Hepatic stellate cell (primary cell): ENCODE measurements around the gene RECQL.
A peak's percentile ranks its signal among the peaks of the same experiment; 100 is the strongest.

Experiments
- DNase-seq: peaks from one replicate; pipeline ENCODE4 v3.0.0; 2011; ENCODE audit warnings: low spot score

RECQL gene, protein sequence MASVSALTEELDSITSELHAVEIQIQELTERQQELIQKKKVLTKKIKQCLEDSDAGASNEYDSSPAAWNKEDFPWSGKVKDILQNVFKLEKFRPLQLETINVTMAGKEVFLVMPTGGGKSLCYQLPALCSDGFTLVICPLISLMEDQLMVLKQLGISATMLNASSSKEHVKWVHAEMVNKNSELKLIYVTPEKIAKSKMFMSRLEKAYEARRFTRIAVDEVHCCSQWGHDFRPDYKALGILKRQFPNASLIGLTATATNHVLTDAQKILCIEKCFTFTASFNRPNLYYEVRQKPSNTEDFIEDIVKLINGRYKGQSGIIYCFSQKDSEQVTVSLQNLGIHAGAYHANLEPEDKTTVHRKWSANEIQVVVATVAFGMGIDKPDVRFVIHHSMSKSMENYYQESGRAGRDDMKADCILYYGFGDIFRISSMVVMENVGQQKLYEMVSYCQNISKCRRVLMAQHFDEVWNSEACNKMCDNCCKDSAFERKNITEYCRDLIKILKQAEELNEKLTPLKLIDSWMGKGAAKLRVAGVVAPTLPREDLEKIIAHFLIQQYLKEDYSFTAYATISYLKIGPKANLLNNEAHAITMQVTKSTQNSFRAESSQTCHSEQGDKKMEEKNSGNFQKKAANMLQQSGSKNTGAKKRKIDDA

DNA sequence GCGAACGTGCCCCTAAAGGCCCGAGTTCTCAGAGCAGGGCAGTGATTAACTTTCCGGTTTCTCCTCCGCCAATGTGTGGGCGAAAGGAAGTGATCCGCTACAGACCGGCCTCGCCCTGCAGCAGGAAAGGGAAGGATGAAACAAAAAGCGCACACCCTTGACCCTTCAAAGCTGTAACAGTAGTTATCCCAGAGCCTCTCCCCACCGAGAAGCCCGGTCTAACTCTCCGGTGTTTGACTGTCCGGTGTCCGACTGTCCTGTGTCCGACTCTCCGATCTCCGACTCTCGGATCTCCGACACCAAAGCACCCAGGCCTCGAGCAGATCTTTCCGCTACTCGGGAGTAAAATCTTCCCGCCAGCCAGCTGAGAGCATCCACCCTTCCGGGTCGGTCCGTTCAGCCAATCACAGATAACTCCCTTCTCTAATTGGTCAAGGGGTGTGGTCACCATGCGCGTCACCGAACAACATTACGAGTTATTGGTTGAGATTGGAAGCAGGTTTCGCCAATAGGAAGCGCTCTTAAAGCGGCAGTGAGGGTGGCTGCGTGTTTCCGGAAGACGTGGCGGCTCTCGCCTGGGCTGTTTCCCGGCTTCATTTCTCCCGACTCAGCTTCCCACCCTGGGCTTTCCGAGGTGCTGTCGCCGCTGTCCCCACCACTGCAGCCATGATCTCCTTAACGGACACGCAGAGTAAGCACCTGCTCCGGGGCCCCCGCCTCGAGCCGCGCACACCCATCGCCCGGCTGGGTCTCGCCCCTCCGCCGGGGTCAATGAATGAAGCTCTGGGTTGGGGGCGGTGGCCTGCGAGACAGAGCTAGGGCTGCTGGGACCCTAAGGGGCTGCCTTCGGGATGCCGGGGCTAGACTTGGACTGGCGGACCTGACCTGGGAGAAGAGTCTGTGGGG, at the start of gene RECQL, which contains the start of gene GOLT1B:
TSS of gene RECQL (minus strand) at position 378 of the 906 bp plus-strand sequence. CDS start 2,065 bp downstream, outside the sequence.
TSS of gene GOLT1B (plus strand) at position 532 of the 906 bp plus-strand sequence. CDS start at position 667, 135 bp downstream.
- DNase-seq, result peak; percentile 93

- no peak for DNase-seq
These were observed 46.0 kb upstream of the RECQL start for GRCh38 chr12:21547437-21547836.

GRCh38 chr12:21546716-21547115, 45.3 kb upstream of the RECQL start:
- DNase-seq, result peak; percentile 7

DNA sequence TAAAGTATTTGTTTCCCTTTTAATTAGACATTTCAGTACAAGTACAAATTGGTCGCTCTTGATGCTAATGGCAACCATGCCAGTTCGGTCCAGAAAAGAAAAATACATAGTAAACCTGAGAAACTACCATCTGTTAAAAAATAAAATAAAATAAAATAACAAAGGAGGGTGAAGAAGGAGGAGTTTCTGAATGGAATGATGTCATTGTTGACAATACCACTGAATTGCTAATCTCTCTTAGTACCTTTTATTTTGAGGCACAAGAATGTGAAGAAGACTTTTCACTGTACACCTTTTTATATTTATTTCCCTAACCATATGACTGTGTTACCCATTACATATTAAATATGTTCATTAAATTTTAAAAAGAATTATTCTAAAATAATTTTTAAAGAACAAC, 44.1 kb upstream of the RECQL start:
- DNase-seq, result no peak

GRCh38 chr12:21543151-21543550, 41.7 kb upstream of the RECQL start:
- DNase-seq, result no peak

DNA sequence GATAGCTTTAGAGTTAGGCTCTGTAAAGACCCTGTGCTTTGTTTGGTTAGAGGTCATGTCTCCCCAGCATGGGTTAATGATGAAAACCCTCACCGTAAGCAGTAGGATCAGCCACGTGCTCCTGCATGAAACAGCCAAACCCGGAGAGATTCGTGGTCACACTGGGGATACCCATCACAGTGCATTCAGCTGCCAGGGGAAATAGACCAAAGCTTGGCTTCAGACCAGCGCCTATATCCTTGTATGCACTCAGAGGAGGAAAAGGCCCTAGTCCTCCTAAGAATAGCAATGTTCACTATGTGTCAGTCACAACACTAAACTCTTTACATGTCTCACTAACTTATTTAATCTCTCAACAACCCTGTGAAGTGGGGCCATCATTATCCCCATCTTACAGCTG, 41.0 kb upstream of the RECQL start:
- no peak for DNase-seq

DNA sequence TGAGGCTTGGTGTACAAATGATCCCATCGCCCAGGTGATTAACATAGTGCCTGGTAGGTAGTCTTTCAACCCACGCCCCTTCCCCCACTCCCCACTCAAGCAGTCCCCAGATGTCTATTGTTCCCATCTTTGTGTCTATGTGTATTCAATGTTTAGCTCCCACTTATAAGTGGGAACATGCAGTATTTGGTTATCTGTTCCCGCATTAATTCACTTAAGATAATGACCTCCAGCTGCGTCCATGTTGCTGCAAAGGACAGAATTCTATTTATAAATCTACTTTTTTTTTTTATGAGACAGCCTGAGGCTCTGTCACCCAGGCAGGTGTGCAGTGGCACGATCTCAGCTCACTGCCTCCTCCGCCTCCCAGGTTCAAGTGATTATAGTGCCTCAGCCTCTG, 40.3 kb upstream of the RECQL start:
- no peak for DNase-seq

DNA sequence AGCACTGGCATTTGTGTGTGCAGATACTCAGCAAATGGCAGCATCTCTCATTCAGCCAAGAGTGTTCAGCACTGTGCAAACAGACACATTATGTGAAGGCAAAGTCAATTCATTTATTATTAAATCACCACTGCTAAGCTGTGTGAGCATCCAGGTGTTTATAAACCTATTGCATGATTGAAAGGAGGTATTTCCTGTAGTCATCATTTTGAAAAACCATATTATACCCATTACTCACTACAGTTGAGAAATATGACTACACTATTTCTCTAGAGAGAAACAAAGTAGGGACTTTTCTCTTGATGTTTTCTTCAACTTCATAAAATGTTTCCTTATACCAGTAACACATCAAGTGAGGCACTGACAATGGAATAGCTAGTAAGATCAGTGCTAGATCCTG, 38.4 kb upstream of the RECQL start:
- no peak for DNase-seq

GRCh38 chr12:21538061-21538653, 36.7 kb upstream of the RECQL start:
- no peak for DNase-seq

- DNase-seq, result no peak
These were observed 28.0 kb upstream of the RECQL start for GRCh38 chr12:21529456-21529855.

GRCh38 chr12:21528953-21529352, 27.5 kb upstream of the RECQL start:
- DNase-seq, result no peak

DNA sequence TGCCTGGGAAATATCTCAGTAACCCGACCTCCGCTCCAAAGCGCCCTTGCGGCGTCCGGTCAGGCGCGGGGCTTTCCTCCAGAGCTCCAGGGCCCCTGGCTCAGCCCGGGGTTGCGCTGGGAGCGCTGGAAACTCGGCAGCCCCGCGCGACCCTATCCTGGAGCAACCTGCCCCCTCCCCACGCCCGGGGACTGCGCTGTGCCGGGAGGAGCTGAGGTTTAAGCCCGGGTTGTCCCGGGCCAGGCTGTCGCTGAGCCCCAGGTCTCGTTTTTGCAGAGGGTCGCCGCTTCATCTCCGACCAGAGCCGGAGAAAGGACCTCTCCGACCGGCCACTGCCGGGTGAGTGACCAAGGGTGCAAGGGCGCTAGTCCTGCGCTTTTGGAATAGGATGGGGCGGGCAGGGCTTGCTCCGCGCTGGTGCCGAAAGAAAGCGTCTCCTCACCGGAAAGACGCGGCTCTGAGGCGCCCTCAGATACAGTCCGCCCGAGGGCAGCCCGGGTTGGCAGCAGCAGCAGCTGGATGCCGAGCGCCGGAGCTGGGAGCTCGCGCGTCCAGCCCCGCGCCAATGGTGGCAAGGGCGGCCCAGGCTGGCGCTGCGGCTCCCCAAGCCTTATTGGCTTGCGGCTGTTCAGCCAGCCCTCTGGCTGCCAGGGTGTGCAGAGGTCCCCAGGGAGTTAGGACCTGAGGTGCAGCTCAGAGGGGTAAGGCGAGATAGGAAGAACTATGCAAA, 26.2 kb upstream of the RECQL start:
- peak; percentile 40 for DNase-seq

DNA sequence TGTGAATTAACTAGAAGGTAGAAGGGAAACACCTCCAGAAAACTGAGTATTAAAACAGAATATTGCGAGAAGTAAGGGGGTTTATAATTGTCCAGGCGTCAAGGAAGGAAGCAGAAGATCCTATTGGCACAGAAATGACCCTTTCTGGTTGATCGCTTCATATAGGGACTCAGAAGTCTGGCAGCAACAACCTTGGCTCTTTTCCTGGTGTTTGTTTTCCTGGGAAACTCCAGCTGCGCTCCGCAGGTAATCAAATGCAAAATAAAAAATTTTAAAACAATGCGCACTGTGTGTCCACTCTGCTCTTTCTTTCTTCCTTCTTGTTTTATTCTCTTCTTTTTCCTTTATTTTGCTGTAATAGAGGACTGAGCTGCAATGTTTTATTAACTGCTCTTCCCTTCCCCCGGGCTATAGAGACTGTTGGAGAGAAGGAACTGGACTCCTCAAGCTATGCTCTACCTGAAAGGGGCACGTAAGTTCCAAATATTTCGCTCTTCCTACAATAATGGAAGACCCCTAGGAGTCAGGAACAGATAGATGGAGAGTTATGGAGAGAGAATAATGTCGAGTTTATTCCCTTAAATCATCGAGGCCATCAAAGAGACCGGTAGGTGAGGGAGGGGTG, 25.4 kb upstream of the RECQL start:
- DNase-seq, result no peak

- DNase-seq, result no peak
These were observed 24.6 kb upstream of the RECQL start, which contains the start of gene SPX for GRCh38 chr12:21526053-21526452. Gene SPX (plus strand): TSS chr12:21526296. CDS start chr12:21526473, 177 bp downstream.

DNA sequence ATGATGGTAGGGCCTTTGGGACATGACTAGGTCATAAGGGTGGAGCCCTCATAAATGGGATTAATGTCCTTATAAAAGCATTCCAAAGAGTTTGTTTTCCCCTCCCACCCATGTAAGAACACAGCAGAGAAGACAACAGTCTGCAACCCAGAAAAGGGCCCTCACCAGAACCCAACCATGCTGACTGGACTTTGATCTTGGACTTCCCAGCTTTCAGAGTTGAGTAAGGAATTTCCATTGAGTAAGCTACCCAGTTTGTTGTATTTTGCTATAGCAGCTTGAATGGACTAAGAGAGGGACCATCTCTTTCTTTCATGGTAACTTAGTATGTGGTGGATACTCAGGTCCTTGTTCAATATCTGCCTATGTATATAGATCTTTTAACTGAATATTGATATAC, 21.7 kb upstream of the RECQL start:
- no peak for DNase-seq

DNA sequence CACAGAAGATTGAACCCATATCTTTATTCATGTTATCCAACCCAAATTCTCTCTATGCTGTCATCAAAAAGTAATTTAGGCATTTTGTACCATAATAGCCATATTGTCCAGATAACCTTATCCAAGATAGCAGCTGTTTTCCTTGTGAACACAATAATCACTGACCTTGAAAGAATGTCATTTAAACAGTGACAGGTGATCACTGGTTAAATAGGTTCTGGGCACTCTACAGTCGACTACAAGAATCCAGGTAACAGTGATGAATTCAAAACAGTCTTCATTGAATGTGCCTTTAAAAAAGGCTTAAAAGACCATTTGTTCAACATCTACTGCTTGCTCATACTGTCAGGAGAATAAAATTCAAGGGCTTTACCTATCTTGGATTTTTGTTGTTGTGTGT, 20.1 kb upstream of the RECQL start:
- DNase-seq, result no peak

GRCh38 chr12:21518451-21518850, 17.0 kb upstream of the RECQL start:
- no peak for DNase-seq

DNA sequence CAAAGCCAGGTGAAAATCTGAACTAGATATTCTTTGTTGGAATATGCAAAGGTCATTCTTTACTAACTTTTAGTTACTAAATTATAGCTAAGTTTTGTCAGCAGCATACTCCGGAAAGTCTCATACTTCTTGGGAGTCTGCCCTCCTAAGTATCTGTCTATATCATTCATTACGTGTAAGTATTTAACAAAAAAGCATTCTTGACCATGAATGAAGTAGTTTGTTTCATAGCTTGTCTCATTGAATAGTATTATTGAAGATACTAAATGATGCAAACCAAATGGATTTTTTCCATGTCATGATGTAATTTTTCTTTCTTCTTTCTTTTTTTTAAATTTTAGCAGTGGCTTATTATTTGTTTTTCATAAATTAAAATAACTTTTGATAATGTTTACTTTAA, 14.8 kb upstream of the RECQL start:
- no peak for DNase-seq

DNA sequence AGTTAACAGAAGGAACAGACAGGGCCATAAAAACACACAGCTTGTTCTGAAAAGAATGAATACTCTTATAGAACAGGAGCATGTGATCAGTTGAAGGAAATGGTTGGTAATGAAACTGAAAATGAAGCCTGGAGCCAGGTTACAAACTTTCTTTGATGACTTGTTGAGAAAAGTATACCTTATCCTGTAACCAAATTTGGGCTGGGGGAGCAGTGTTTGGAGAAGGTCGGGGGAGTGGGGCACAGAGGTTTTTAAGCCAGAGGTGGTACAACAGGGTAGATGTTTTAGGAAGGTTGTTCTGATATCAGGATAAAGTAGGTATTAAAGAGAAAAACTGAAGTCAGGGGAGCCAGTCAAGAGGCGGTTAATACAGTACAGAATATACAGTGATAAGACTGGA, 8.3 kb upstream of the RECQL start:
- DNase-seq, result no peak

DNA sequence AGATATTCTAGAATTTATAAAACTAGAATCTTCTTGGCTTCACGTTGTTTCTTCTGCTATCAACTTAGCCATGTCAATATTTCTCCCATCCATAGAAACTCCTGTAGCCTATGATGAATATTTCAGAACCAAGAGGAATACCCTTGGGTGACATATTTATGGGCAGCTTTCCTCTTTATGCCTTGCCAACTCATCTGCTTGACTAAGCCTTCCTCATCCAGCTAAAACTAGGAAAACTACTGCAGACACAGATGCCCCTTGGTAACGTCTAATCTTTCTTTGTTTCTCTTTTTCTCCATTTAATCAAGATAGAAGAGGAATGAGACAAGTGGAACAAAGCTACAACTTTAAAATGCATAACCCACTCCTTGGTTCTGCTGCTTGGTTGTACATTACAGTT, 6.4 kb upstream of the RECQL start:
- DNase-seq, result no peak

DNA sequence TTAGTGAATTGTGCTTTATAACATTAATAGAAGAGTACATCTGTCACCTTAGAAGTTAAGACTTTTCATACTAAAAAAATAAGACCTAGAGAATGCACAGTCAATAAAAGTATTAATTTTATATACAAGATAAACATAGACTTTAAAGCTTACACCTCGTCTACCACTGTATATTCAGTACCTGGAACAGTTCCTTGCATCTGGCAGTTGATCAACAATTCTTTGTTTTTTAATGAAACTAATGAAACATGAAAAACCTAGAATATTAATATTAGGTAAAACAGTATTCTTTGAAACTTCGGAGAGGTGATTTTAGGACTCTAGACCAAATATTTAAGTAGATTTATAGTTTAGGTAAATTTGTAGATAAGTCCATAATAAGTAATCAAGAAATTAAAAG, 4.5 kb upstream of the RECQL start:
- no peak for DNase-seq
